PFSK-1 (cell line): ENCODE measurements around the gene TH.

Source experiments
- FOXP2 ChIP-seq: optimal IDR thresholded peaks from 2 replicates; pipeline ENCODE3; 2011; ENCODE audit warnings: borderline replicate concordance, control low read depth, inconsistent platforms; ENCODE audit not compliant: insufficient read depth; ENCODE audit errors: extremely low read length, extremely low read depth
- POLR2AphosphoS5 ChIP-seq: IDR thresholded peaks from 2 replicates; pipeline ENCODE4 v1.6.1; 2012; ENCODE audit warnings: low read depth, mild to moderate bottlenecking, control low read depth, low read length, moderate library complexity
- SIN3A ChIP-seq: IDR thresholded peaks from 2 replicates; pipeline ENCODE4 v1.6.1; 2012; ENCODE audit warnings: mild to moderate bottlenecking, low read length, moderate library complexity, borderline replicate concordance; ENCODE audit not compliant: insufficient read depth
- TAF1 ChIP-seq: IDR thresholded peaks from 2 replicates; pipeline ENCODE4 v1.6.1; 2012; ENCODE audit warnings: low read length, control low read depth, borderline replicate concordance; ENCODE audit not compliant: insufficient read depth
- TF ChIP-seq, protein P1 (sequence below), 2 experiments: IDR thresholded peaks; 2 replicates each; pipeline versions ENCODE4 v1.6.1 to v1.8.0; 2011 to 2012; ENCODE audit warnings: low read depth in 2 of 2, low read length in 2 of 2, control low read depth in 1 of 2, inconsistent platforms in 1 of 2, mild to moderate bottlenecking in 1 of 2, moderate library complexity in 1 of 2; ENCODE audit not compliant: insufficient read depth in 1 of 2

The TH gene

DNA sequence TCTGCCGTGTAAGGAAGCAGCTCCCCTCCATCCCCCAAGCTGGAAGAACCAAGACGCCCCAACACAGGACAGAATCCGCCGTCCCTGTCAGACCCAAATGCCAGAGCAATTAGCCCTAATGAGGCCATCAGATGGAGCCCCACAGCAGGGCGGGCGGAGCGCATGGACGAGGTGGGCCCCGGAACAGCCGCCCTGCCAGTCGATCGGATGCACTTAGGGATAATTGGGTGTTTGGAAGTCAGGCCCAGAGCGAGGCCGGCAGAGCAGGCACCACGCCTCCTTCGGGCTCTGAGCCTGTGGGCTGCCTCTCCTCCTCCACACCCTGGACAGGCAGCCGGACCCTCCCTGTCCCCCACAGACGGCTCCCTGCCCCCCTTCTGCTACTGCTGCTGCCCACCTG, 5.5 kb upstream of the TH start:
- TF ChIP-seq SIN3A (no peak), FOXP2 (no peak), POLR2AphosphoS5 (no peak), TAF1 (no peak)

DNA sequence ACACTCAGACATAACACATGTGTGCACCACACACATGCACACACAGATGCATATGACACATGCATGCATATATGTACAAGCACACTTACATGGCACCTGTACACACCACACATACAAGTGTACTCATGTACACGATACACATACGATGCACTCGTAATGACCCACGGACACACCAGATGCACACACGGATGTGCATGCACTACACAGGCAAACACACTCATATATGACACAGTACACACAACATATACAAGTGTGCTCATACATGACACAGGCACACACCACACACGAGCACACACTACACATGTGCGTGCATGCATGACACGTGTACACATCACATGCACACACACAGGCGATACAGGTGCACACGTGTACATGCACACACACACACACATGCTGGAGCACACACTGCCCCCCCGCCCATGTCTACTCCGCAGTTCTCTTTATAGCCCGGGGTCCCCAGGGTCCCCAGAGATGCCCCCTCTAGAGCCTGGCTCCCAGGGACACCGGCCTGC, 4.8 kb upstream of the TH start:
- TF ChIP-seq POLR2AphosphoS5 (no peak), TAF1 (no peak), SIN3A (no peak), FOXP2 (no peak)
- TF ChIP-seq, protein P1, sequence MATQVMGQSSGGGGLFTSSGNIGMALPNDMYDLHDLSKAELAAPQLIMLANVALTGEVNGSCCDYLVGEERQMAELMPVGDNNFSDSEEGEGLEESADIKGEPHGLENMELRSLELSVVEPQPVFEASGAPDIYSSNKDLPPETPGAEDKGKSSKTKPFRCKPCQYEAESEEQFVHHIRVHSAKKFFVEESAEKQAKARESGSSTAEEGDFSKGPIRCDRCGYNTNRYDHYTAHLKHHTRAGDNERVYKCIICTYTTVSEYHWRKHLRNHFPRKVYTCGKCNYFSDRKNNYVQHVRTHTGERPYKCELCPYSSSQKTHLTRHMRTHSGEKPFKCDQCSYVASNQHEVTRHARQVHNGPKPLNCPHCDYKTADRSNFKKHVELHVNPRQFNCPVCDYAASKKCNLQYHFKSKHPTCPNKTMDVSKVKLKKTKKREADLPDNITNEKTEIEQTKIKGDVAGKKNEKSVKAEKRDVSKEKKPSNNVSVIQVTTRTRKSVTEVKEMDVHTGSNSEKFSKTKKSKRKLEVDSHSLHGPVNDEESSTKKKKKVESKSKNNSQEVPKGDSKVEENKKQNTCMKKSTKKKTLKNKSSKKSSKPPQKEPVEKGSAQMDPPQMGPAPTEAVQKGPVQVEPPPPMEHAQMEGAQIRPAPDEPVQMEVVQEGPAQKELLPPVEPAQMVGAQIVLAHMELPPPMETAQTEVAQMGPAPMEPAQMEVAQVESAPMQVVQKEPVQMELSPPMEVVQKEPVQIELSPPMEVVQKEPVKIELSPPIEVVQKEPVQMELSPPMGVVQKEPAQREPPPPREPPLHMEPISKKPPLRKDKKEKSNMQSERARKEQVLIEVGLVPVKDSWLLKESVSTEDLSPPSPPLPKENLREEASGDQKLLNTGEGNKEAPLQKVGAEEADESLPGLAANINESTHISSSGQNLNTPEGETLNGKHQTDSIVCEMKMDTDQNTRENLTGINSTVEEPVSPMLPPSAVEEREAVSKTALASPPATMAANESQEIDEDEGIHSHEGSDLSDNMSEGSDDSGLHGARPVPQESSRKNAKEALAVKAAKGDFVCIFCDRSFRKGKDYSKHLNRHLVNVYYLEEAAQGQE (IDR thresholded peaks at IDR 0.05; ENCODE audit: insufficient read depth in 1 of 2, low read depth in 2 of 2, low read length in 2 of 2), result no peak

DNA sequence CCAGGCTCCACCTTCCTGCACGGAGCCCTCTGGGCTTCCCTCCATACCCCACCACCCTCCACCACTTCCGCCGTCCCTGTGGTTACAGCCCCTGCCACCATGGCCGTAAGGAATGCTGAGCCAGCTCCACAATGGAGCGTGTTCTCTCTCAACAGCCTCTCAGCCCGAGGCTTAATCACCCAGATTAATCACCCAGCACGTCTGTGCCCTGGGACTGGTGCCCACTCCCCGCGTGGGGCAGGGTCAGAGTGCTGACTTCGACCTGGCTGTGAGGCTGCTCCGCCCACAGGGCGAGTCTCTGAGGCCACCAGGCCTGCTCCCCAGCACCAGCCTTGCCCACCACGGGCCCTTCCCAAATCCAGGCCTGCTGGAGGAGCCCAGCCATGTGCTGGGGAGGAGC, 4.0 kb upstream of the TH start:
- TF ChIP-seq, protein P1 (IDR thresholded peaks at IDR 0.05; ENCODE audit: insufficient read depth in 1 of 2, low read depth in 2 of 2, low read length in 2 of 2), result no peak
- no peak for TF ChIP-seq FOXP2
- no peak for TF ChIP-seq SIN3A
- TF ChIP-seq TAF1, result no peak
- TF ChIP-seq POLR2AphosphoS5, result no peak

DNA sequence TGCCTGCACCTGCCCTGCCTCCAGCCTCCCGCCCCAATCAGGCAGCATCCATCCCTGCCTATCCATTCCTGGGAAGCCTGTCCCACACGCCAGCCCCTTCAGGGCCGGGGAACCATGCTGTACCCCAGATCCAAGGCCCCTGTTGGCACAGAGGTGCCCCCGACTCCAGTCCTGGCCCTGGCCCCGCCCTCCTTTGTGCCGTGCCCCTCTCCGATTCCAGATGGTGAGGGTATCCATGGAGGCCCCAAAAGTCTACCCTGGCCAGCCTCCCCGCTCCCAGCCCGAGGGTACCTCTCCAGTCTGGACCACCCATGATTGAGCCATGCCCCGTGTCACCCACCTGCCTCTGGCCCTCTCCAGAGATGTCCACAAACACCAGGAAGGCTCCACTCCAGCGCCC, 2.7 kb upstream of the TH start:
- TF ChIP-seq, protein P1 (IDR thresholded peaks at IDR 0.05; ENCODE audit: insufficient read depth in 1 of 2, low read depth in 2 of 2, low read length in 2 of 2), result no peak
- no peak for TF ChIP-seq POLR2AphosphoS5
- no peak for TF ChIP-seq FOXP2
- no peak for TF ChIP-seq TAF1
- no peak for TF ChIP-seq SIN3A

DNA sequence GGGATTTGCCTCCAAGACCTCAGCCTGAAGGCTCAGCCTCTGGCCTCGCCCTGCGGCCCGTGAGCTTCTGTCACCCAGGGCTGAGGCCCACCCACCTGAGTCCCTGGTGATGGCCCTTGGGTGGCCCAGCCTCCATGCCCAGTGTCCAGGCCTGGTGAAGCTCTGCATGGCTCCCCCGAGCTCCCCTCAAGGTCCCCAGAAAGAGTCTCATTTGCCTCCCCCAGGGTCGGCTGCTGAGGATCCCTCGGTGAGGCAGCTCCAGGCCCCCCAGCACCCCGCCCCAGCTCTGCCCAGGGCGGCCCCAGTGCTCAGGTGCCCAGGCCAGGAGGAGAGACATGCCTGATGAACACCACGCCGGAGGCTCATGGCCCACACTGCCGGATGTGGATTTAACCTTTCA, 2.1 kb upstream of the TH start:
- TF ChIP-seq POLR2AphosphoS5 (no peak), TAF1 (no peak), SIN3A (no peak), FOXP2 (no peak)
- TF ChIP-seq, protein P1 (IDR thresholded peaks at IDR 0.05; ENCODE audit: insufficient read depth in 1 of 2, low read depth in 2 of 2, low read length in 2 of 2), result no peak
